Stimulated activated CD8-positive, alpha-beta memory T cell treated with anti-CD3 and anti-CD28 coated beads, Interleukin-7, amount 100 ng/mL, for 48 hours (primary cell): ENCODE results near the gene PRR36.
"Not testable (repeated sequence)": the region's sequence is repeated elsewhere in the genome, so short reads cannot be mapped to it uniquely, and the experiment has no call there.

Experiments
- DNase-seq, 2 donors: peaks; one replicate each; pipeline ENCODE4 v3.0.0-alpha.2; 2020; ENCODE audit warnings: low read depth in 1 of 2; ENCODE audit errors: extremely low read depth in 1 of 2

The PRR36 gene

GRCh38 chr19:7861619-7862412 is 12.4 kb downstream of the PRR36 start:
- DNase-seq: no peak

GRCh38 chr19:7860714-7861618 is 13.2 kb downstream of the PRR36 start:
- no peak for DNase-seq

GRCh38 chr19:7859831-7860713 is 14.1 kb downstream of the PRR36 start:
- DNase-seq: no peak

- not testable (repeated sequence) for DNase-seq
Observed at GRCh38 chr19:7859087-7859486, 15.1 kb downstream of the PRR36 start.

- DNase-seq: no peak
Observed at GRCh38 chr19:7858109-7858770, 15.9 kb downstream of the PRR36 start.

- DNase-seq: no peak
Observed at GRCh38 chr19:7857727-7858108, 16.5 kb downstream of the PRR36 start.

- no peak for DNase-seq
Observed at GRCh38 chr19:7856679-7857663, 17.2 kb downstream of the PRR36 start.

GRCh38 chr19:7856109-7856591 is 18.0 kb downstream of the PRR36 start:
- DNase-seq: no peak

GRCh38 chr19:7855426-7856108 is 18.6 kb downstream of the PRR36 start:
- DNase-seq: no peak

- no peak for DNase-seq
Observed at GRCh38 chr19:7853770-7854128, 20.4 kb downstream of the PRR36 start.

GRCh38 chr19:7852851-7853769 is 21.1 kb downstream of the PRR36 start:
- peak; percentile 39 to 57 for DNase-seq

GRCh38 chr19:7851623-7852500 is 22.3 kb downstream of the PRR36 start:
- no peak for DNase-seq

GRCh38 chr19:7850945-7851622 is 23.1 kb downstream of the PRR36 start:
- DNase-seq: no peak

- DNase-seq: no peak
Observed at GRCh38 chr19:7850000-7850813, 24.0 kb downstream of the PRR36 start.

GRCh38 chr19:7849631-7849999 is 24.6 kb downstream of the PRR36 start:
- DNase-seq: no peak
